HepG2 (cell line): ENCODE data around the gene RPTOR.

Source experiments
- BHLHE40 ChIP-seq: IDR thresholded peaks from 2 replicates; pipeline ENCODE4 v1.6.1; 2011; ENCODE audit warnings: low read length, improper control_type of control experiment
- CREBL2 ChIP-seq: sonication (generic); formaldehyde crosslinking; IDR thresholded peaks from 2 replicates; pipeline ENCODE4 v1.8.1; 2023; ENCODE audit warnings: missing genetic modification reagents, mild to moderate bottlenecking, borderline replicate concordance
- ISL2 ChIP-seq: sonication (generic); formaldehyde crosslinking; IDR thresholded peaks from 2 replicates; pipeline ENCODE4 v1.5.0; 2020; ENCODE audit warnings: missing genetic modification reagents
- RFX5 ChIP-seq: IDR thresholded peaks from 2 replicates; pipeline ENCODE4 v1.6.1; 2011; ENCODE audit warnings: low read depth, low read length, improper control_type of control experiment
- XBP1 ChIP-seq: sonication (generic); formaldehyde crosslinking; IDR thresholded peaks from 2 replicates; pipeline ENCODE4 v1.5.0; 2020; ENCODE audit warnings: missing genetic modification reagents
- ZNF143 ChIP-seq: sonication (generic); formaldehyde crosslinking; IDR thresholded peaks from 2 replicates; pipeline ENCODE4 v1.4.0; 2020; ENCODE audit warnings: missing genetic modification reagents
- ZNF263 ChIP-seq: sonication (generic); formaldehyde crosslinking; IDR thresholded peaks from 2 replicates; pipeline ENCODE4 v1.4.0; 2020; ENCODE audit warnings: missing genetic modification reagents
- TF ChIP-seq, protein P1 (sequence below): sonication (generic); formaldehyde crosslinking; IDR thresholded peaks from 2 replicates; pipeline ENCODE4 v1.5.0; 2020; ENCODE audit warnings: mild to moderate bottlenecking, missing genetic modification reagents, moderate library complexity

- TF ChIP-seq XBP1 (CRISPR knock-in tag) (no peak), CREBL2 (CRISPR knock-in tag) (no peak), ZNF263 (CRISPR knock-in tag) (no peak), ZNF143 (CRISPR knock-in tag) (no peak), RFX5 (no peak), BHLHE40 (no peak), ISL2 (CRISPR knock-in tag) (no peak)
- TF ChIP-seq, protein P1, sequence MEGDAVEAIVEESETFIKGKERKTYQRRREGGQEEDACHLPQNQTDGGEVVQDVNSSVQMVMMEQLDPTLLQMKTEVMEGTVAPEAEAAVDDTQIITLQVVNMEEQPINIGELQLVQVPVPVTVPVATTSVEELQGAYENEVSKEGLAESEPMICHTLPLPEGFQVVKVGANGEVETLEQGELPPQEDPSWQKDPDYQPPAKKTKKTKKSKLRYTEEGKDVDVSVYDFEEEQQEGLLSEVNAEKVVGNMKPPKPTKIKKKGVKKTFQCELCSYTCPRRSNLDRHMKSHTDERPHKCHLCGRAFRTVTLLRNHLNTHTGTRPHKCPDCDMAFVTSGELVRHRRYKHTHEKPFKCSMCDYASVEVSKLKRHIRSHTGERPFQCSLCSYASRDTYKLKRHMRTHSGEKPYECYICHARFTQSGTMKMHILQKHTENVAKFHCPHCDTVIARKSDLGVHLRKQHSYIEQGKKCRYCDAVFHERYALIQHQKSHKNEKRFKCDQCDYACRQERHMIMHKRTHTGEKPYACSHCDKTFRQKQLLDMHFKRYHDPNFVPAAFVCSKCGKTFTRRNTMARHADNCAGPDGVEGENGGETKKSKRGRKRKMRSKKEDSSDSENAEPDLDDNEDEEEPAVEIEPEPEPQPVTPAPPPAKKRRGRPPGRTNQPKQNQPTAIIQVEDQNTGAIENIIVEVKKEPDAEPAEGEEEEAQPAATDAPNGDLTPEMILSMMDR = no peak
Measured at GRCh38 chr17:80980397-80981061, 435.9 kb downstream of the RPTOR start.
